ENCODE results near the gene CCDC160. TPM values are rescaled to one million over a fixed set of nuclear protein-coding genes. Genes with fewer than 3 reads are reported as not detected.

CCDC160 gene
- polyA plus RNA-seq, 4 donors: 10.1 to 15.8 (median 14.1) TPM

DNA sequence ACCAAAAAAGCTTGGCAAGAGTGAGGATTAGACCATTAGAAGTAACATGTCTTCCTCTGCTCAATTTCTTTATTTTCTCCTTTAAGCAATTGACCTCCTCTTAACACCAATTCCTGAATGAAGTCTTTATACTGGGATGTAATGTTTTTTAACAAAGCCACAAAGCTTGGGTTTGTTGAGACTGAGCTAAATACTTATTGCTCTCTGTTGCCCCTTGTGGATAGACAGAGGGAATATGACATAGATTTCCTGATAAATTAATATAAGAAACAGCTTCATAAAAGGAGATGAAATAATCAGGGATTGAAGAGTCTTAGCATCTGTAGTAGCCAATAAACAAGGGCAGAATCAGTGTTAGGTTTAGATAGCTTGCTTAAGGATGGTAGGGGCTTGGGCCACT, 57.6 kb downstream of the CCDC160 start:
- DNase-seq (ENCODE audit: low read depth in 4 of 4, low spot score in 3 of 4): no peak

Other genes with a start within 250 kb of the CCDC160 start
- 10 to 100 TPM; 50.3 to 62.0 (median 59.3) TPM for gene PHF6, start 136.1 kb downstream of the CCDC160 start, polyA plus RNA-seq (ENCODE audit: insufficient read length in 4 of 4)
- 10 to 100 TPM; 44.4 to 49.8 (median 47.5) TPM for gene HPRT1, start 223.0 kb downstream of the CCDC160 start, polyA plus RNA-seq (ENCODE audit: insufficient read length in 4 of 4)